H1 (cell line): ENCODE results near the gene ZNRF3. TPM values are rescaled to one million over a fixed set of nuclear protein-coding genes. Genes with fewer than 3 reads are reported as not detected.

Experiments
- BACH1 ChIP-seq: IDR thresholded peaks from 2 replicates; pipeline ENCODE4 v1.6.1; 2012; ENCODE audit warnings: low read length, improper control_type of control experiment
- BCL11A ChIP-seq, 2 experiments: IDR thresholded peaks; one replicate each; pipeline ENCODE4 v1.6.1; 2011; ENCODE audit warnings: low read depth in 2 of 2, low read length in 2 of 2, mild to moderate bottlenecking in 2 of 2
- CHD1 ChIP-seq: IDR thresholded peaks from 2 replicates; pipeline ENCODE4 v1.6.1; 2012; ENCODE audit warnings: low read depth, low read length, improper control_type of control experiment
- CTCF ChIP-seq, 3 experiments: IDR thresholded peaks; 1 replicate in 2 of 3; 2 replicates in 1 of 3; pipeline versions ENCODE4 v1.5.1 to v1.6.1; 2011; ENCODE audit warnings: low read length in 3 of 3, mild to moderate bottlenecking in 3 of 3, inconsistent platforms in 2 of 3, low read depth in 1 of 3, moderate library complexity in 1 of 3; ENCODE audit not compliant: insufficient read depth in 1 of 3; ENCODE audit errors: control extremely low read depth in 1 of 3
- EP300 ChIP-seq, 2 experiments: IDR thresholded peaks; 1 replicate in 1 of 2; 2 replicates in 1 of 2; pipeline ENCODE4 v1.6.1; 2011 to 2012; ENCODE audit warnings: low read depth in 2 of 2, low read length in 2 of 2, mild to moderate bottlenecking in 2 of 2, borderline replicate concordance in 1 of 2, inconsistent platforms in 1 of 2, moderate library complexity in 1 of 2
- EZH2 ChIP-seq: fragments of 200-600 bp; sonication (generic); IDR thresholded peaks from 2 replicates; pipeline ENCODE4 v1.7.1; 2012; ENCODE audit warnings: low read depth, mild to moderate bottlenecking, moderate library complexity, low read length, inconsistent platforms; ENCODE audit not compliant: severe bottlenecking
- HDAC6 ChIP-seq: IDR thresholded peaks from one replicate; pipeline ENCODE4 v1.7.1; 2012; ENCODE audit warnings: low read depth, mild to moderate bottlenecking, inconsistent platforms, low read length, moderate library complexity
- JUN ChIP-seq: IDR thresholded peaks from 2 replicates; pipeline ENCODE4 v1.6.1; 2011; ENCODE audit warnings: low read depth, mild to moderate bottlenecking, improper control_type of control experiment, low read length
- JUND ChIP-seq: IDR thresholded peaks from 2 replicates; pipeline ENCODE4 v1.6.1; 2011; ENCODE audit warnings: mild to moderate bottlenecking, improper control_type of control experiment, low read length
- NANOG ChIP-seq: IDR thresholded peaks from 2 replicates; pipeline ENCODE4 v1.6.1; 2011; ENCODE audit warnings: low read length, low read depth, mild to moderate bottlenecking, inconsistent platforms; ENCODE audit not compliant: insufficient read depth, poor library complexity, severe bottlenecking
- PHF8 ChIP-seq: fragments of 200-600 bp; sonication (generic); conservative IDR thresholded peaks from 2 replicates; pipeline ENCODE4 v1.7.1; 2012; ENCODE audit warnings: low read depth, mild to moderate bottlenecking, inconsistent platforms, low read length, moderate library complexity
- RAD21 ChIP-seq, 2 experiments: IDR thresholded peaks in 1 of 2; conservative IDR thresholded peaks in 1 of 2; 2 replicates each; pipeline ENCODE4 v1.6.1; 2011; ENCODE audit warnings: low read depth in 2 of 2, low read length in 2 of 2, improper control_type of control experiment in 1 of 2, inconsistent platforms in 1 of 2, mild to moderate bottlenecking in 1 of 2, moderate library complexity in 1 of 2
- RBBP5 ChIP-seq: IDR thresholded peaks from 2 replicates; pipeline ENCODE4 v1.7.1; 2012; ENCODE audit warnings: low read depth, mild to moderate bottlenecking, inconsistent platforms, low read length, moderate library complexity, borderline replicate concordance
- SP2 ChIP-seq: IDR thresholded peaks from 2 replicates; pipeline ENCODE4 v1.6.1; 2012; ENCODE audit warnings: mild to moderate bottlenecking, low read length, inconsistent platforms
- TAF1 ChIP-seq: IDR thresholded peaks from 2 replicates; pipeline ENCODE4 v1.6.1; 2011; ENCODE audit warnings: mild to moderate bottlenecking, low read depth, low read length
- polyA plus RNA-seq, 7 experiments: library from polyadenylated mRNA; depleted of rRNA in 3 of 7; stranded (reverse) in 5 of 7; unstranded in 2 of 7; fragments of >200 nt in 5 of 7; fragments of 200-250 nt in 2 of 7; gene quantifications; 1 replicate in 5 of 7; 2 replicates in 1 of 7; 4 replicates in 1 of 7; pipeline versions ENCODE4 v1.2.1 to v1.2.3, GENCODE V29; 2011 to 2013; ENCODE audit warnings: missing spikeins in 2 of 7, mixed read lengths in 2 of 7
- total RNA-seq: library from RNA; stranded (reverse); fragmentation: NEBNext Ultra II Directional; extraction: Animal tissue kit (Norgen Biotek cat#: 25700); gene quantifications from 2 replicates; pipeline ENCODE4 v1.2.1, GENCODE V29; 2021

ZNRF3 gene
- total and polyA plus RNA-seq, 2 of the 8 experiments (the other 6 are each of a cell fraction or from before 2014, with no cell fraction given): 14.1 to 21.7 TPM

- no peak for TF ChIP-seq JUN
- no peak for TF ChIP-seq EZH2
- no peak for TF ChIP-seq SP2
- no peak for TF ChIP-seq JUND
- no peak for TF ChIP-seq BACH1
- no peak for TF ChIP-seq NANOG
- no peak for TF ChIP-seq EP300 (IDR thresholded peaks at IDR 0.05; ENCODE audit: borderline replicate concordance in 1 of 2, low read depth in 2 of 2, low read length in 2 of 2)
- TF ChIP-seq CHD1: no peak
- no peak for TF ChIP-seq BCL11A (IDR thresholded peaks at IDR 0.05; ENCODE audit: low read depth in 2 of 2, low read length in 2 of 2)
- peak; percentile 95 for TF ChIP-seq RAD21 (IDR thresholded peaks at IDR 0.05 in 1 of 2, conservative IDR thresholded peaks at IDR 0.05 in 1 of 2; ENCODE audit: low read depth in 2 of 2, low read length in 2 of 2)
- no peak for TF ChIP-seq TAF1
- TF ChIP-seq HDAC6: no peak
- peak in 2 of 3 experiments; percentile 86 to 94; a peak in 3 of 4 replicates for TF ChIP-seq CTCF (IDR thresholded peaks at IDR 0.05; ENCODE audit: control extremely low read depth in 1 of 3, insufficient read depth in 1 of 3, low read depth in 1 of 3, low read length in 3 of 3)
- TF ChIP-seq PHF8: no peak
- TF ChIP-seq RBBP5: no peak
These were observed 27.8 kb upstream of the ZNRF3 start (continued) for GRCh38 chr22:28855355-28856094.
